H4 (cell line): Measurements from ENCODE around the gene GTF3C6. TPM values are rescaled to one million over a fixed set of nuclear protein-coding genes. Genes with fewer than 3 reads are reported as not detected.
"Not testable (repeated sequence)": the region's sequence is repeated elsewhere in the genome, so short reads cannot be mapped to it uniquely, and the experiment has no call there.

Experiments
- DNase-seq: peaks from one replicate; pipeline ENCODE4 v3.0.0-alpha.2; 2015; ENCODE audit warnings: low spot score
- total RNA-seq: library from RNA; depleted of rRNA; stranded (reverse); fragments of >200 nt; shearing (Covaris generic); gene quantifications from 2 replicates; pipeline ENCODE4 v1.2.3, GENCODE V29; 2014; rRNA removed

GTF3C6 gene
- 77.3 and 108 TPM in 2 replicates for total RNA-seq

DNA sequence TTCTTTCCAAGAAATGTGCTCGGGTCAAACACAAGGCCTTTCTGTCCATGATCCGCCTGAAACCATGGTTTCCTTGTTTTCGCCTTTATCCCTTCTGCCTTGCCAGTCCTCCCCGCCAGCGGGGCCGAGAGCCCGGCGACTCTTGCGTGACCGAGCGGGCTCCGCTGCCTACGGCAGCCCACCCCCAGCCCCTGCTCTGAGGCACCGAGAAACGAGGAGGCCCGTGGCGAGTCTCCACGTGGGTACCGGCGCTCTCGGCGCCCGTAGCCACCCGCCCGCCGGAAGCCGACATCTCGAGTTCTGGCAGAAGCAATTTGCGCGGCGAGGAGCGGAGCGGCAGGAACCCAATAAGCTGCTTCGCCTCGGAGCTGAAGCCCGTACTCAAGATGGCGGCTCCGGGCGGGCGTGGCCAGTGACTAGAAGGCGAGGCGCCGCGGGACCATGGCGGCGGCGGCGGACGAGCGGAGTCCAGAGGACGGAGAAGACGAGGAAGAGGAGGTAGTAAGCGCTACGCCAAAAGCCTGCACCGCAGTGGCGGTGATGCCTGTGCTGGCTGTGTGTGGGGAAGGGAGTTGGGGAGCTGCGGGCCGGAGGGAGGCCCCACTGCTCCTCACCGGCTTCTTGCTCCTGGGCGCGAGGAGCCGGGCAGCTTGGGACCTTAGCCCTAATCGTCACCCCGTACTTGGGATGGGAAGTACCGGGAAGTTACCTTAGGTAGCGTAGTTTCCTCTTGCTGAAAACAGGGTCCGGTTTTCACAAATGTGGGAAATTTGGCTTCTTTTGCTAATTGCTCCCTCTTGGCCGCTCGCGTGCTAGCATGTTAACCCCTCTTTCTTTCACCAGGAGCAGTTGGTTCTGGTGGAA is at the start of gene GTF3C6:
GTF3C6 (plus strand) TSS at position 378 of the 864 bp plus-strand sequence; CDS start at position 442, 64 bp downstream.
- peak; percentile 77 for DNase-seq

GRCh38 chr6:110930781-110931180 is 27.7 kb upstream of the GTF3C6 start:
- DNase-seq, result no peak

DNA sequence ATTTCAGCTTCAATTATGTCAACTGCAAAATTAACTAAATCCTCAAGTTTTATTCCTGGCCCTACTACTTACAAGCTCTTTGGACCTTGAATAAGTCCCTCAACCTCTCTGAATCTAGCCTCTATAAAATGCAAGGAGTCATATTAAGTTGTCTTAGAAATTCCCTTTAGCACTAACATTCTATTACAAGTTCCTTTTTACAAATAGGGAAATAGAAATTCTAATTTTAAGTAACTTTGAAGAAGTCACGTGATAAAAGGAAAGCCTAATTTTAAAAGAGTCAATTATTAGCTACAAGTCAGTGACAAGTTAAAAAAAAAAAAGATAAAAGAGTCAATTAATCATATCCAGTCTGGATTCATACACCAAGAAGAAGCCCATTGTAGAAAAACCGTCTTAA is 24.6 kb upstream of the GTF3C6 start:
- no peak for DNase-seq

DNA sequence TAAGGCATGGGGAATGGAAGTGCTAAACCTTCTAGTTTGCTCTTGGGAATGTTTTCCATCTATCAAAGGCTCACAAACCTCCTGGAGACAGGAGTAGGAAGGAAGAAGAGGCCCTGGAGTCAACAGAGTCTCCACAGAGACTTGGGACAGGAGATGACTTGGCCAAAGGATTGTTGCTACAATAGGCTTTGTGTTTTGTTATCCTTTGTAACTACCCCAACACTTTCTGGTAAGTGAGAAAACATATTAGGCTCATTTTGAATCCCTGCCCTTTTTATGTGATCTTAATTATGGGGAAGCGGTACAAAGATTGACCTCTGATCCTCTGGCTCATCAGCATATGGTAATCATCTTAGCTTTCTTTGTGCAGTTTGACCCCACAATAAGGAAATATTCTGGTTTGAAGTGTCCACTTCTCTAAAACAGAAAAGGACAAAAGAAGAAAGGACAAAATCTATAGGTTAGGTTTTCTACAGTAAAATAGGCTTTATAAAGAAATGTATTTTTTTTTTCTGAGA is 24.1 kb upstream of the GTF3C6 start:
- DNase-seq, result no peak

- no peak for DNase-seq
Measured at GRCh38 chr6:110935171-110935570, 23.3 kb upstream of the GTF3C6 start.

DNA sequence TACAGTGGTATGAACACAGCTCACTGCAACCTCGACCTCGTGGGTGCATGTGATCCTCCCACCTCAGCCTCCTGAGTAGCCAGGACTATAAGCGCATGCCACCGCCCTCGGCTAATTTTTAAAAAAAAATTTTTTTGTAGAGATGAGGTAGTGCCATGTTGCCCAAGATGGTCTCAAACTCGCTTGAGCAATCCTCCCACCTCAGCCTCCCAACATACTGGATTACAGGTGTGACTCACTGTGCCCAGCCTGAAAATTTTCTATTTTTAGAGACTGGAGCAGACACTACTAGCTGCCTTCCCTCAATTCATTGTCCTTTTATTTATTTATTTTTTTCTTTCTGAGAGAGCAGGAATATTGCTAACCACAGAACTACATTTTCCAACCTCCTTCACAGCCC is 20.3 kb upstream of the GTF3C6 start:
- no peak for DNase-seq

GRCh38 chr6:110939429-110940200 is 18.9 kb upstream of the GTF3C6 start:
- DNase-seq, result no peak

GRCh38 chr6:110944681-110945151 is 13.8 kb upstream of the GTF3C6 start:
- DNase-seq, result peak; percentile 61

- DNase-seq, result no peak
Measured at GRCh38 chr6:110946498-110946897, 12.0 kb upstream of the GTF3C6 start.

GRCh38 chr6:110949679-110950285 is 8.7 kb upstream of the GTF3C6 start:
- no peak for DNase-seq

DNA sequence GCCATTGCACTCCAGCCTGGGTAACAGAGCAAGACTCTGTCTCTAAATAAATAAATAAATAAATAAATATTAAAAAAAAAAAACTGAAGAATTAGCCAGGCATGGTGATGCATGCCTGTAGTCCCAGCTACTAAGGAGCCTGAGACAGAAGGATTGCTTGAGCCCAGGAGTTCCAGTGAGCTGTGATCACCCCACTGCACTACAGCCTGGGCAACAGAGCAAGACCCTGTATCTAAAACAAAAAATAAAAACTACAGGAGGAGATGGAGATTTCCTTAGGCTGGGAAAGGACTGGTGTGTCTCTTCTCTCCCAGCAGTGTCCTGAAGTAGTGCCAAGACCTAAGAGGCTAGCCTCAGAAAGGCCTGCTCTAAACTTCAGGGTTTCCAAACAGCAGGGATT is 8.1 kb upstream of the GTF3C6 start:
- no peak for DNase-seq

DNA sequence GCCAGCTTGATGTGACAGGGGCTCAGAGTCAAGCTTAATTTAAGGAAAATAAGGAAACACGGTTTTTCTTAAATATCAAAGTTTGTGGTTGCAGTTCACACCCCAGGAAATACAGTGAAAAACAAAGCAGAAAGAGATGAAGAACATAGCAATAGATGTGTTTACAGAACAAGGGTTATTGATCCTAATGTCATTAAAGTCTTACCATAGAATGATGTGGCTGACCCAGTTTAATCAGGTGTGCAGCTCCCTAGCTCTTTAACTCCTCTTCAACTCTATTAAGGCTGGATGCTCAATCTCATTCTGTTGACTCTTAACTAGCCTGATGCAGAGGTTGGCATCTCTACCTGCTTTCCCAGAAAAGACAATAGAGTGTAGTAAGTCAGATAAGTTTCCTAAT is 7.5 kb upstream of the GTF3C6 start:
- no peak for DNase-seq

DNA sequence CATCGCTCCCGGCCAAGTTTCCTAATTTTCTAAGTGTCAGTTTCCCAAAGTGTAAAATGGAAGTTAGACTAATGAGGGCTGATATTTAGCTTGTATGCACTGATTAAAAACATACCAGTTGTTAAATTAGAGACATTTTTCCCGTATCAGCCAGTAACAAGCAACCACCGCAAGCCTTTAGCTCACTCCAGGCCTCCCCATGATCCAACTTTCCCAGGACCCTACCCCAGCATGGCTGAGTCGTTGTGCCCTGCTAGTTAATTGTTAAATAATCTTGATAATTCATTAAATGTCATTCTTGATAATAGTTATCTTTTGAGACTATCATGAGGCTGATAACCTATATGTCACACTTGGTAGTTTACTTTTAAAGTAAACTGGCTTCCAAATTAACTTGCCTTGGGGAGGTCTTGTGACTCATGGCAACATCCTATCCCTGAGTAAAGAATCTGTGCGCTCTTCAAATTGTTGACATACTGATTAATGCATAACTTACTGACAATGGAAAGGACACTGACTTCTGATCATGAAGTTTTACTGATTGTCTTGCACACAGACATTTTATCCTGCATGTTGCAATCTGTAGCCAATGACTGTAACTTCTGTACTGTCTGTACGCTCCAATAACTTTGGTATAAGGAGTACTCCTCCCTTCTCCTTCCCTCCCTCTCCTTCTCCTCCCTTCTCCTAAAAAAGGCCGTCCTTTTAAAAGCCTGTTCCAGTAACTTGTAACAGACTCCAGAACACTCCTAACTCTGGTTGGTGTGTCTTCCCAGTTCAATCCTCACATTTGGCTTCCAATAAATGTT is 6.3 kb upstream of the GTF3C6 start:
- DNase-seq, result no peak

DNA sequence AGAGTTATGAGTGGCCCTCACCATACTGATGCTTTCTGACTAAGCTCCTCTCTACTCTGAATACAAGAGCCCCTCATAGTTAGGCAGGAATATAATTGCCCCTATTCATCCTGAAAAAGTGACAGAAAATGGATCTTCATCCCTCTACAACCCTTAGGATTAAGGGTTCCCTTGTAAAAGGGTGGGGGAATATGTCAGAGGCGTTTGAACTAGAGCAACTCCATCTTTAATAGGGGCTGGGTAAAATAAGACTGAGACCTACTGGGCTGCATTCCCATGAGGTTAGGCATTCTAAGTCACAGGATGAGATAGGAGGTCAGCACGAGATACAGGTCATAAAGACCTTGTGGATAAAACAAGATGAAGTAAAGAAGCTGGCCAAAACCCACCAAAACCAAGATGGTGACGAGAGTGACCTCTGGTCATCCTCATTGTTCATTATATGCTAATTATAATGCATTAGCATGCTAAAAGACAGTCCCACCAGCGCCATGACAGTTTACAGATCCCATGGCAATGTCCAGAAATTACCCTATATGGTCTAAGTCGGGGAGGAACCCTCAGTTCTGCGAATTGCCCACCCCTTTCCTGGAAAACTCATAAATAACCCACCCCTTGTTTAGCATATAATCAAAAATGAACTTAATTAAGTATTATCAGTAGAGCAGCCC is 4.7 kb upstream of the GTF3C6 start:
- DNase-seq, result no peak

DNA sequence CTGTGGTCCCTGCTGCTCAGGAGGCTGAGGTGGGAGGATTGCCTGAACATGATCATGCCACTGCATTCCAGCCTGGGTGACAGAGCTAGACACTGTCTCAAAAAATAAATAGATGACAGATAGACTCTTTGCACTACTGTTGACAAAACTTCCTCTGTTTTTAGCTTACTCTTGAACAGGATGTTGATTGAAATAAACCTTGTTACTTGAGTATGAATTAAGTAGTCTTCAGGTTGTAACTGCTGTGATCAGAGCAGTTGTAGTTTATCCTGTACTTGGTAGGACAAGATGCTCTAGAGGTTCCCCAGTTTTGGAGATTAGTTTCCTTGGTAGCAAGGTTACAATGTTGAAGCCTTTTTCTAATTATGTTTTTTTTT is 1.5 kb downstream of the GTF3C6 start:
- no peak for DNase-seq

DNA sequence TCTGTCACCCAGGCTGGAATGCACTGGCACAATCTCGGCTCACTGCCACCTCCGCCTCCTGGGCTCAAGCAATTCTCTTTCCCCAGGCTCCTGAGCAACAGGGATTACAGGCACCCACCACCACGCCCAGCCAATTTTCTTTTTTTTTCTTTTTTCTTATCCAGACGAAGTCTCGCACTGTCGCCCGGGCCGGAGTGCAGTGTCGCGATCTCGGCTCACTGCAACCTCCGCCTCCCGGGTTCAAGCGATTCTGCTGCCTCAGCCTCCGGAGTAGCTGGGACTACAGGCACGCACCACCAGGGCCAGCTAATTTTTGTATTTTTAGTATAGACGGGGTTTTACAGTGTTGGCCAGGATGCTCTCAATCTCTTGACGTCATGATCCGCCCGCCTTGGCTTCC is 4.1 kb downstream of the GTF3C6 start:
- not testable (repeated sequence) for DNase-seq

GRCh38 chr6:110965629-110966229 is 7.2 kb downstream of the GTF3C6 start:
- no peak for DNase-seq

GRCh38 chr6:110968661-110969060 is 10.2 kb downstream of the GTF3C6 start:
- not testable (repeated sequence) for DNase-seq

DNA sequence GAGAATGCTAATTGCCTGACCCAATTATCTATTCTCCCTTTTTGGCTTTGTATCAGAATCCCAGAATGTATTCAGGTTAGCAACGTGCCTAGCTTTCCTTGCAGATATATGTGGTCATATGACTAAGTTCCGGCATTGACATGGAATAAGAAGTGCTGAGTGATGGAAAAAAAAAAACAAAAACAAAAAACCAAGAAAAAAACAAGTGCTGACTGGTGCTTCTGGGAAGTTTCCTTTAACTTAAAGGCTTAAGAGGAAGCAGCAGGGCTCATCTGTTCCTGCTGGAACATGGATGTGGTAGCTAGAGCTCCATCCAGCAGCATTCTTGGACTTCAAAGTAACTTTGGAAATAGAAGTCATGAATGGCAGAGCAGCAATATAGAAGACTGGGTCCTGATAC is 13.0 kb downstream of the GTF3C6 start:
- no peak for DNase-seq

DNA sequence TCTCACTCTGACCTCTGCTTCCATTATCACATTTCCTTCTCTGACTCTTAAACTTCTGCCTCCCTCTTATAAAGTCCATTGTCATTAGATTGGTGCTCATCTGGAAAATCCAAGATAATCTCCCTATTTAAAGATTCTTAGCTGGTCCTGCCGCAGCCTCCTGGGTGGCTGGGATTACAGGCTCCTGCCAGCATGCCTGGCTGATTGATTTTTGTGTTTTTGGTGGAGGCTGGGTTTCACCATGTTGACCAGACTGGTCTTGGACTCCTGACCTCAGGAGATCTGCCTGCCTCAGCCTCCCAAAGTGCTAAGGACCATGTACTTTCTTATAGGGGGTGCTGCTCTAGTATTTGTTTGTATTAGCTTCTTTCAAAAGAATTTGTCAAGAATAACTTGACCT is 18.1 kb downstream of the GTF3C6 start:
- DNase-seq, result no peak
